GM18498 (cell line): Measurements from ENCODE around the gene KRT6B.
"Not testable (repeated sequence)": the region's sequence is repeated elsewhere in the genome, so short reads cannot be mapped to it uniquely, and the experiment has no call there.

Experiments used
- ATAC-seq: cut with Tn5 transposase; IDR thresholded peaks from one replicate; pipeline ENCODE4 v1.9.1; 2021; ENCODE audit warnings: mild to moderate bottlenecking, moderate library complexity; ENCODE audit not compliant: unreplicated experiment

The KRT6B gene

DNA sequence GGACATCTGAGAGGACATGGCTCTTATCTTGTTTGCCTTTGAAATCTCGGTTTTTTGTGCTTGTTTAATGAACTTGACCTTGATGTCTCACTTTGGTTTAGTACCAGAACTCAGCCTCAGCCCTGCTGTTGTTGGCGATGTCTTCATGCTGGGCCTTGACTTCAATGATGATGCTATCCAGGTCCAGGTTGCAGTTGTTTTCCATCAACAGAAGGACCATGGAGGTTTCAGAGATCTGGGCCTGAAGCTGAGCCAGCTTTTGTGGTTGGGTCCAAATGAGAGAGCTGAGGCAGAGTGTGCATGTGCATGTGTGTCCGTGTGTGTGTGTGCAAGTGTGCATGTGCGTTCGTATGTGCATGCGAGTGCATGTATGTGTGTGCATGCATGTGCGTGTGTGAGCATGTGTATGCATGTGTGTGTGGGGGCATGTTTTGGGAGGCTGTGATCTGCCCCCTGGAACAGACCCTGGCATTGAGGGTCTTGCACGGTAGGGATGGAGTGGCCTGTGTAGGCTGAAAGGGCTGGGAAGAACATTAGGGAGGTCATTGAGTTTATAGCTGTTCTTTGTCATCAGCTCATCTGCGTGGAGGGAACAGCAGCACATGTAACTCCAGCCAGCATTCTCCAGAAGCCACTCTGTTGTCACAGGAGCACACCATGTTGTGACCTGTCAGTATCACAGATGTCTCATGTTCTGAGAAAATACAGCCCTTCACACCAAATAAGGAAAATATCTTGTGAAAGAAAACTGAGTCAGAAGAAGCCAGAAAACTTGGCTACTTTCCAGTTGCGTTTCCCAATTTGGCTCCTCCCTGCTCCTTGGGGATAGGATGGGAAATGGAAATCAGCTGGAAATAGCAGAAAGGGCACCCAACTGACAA, 35.8 kb downstream of the KRT6B start:
- no peak for ATAC-seq

DNA sequence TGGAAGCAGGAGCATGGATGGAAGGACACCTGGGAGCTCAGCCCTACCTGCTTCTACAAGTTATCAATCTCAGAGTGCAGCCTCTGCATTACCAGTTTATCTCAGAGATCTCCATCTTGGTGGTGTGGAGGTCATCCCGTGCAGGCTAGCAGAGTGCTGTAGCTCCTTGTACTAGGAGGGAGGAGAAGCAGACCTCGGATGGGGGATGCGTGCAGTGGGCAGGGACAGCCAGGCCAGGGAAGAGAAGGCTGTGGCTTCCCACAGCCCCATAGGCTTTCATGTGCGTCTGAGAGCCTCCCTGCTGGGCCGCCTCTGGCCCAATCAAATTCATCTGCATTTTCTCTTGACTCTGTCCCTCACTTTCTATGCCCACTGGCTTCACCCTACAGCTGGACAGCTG, 37.0 kb downstream of the KRT6B start:
- ATAC-seq = no peak

DNA sequence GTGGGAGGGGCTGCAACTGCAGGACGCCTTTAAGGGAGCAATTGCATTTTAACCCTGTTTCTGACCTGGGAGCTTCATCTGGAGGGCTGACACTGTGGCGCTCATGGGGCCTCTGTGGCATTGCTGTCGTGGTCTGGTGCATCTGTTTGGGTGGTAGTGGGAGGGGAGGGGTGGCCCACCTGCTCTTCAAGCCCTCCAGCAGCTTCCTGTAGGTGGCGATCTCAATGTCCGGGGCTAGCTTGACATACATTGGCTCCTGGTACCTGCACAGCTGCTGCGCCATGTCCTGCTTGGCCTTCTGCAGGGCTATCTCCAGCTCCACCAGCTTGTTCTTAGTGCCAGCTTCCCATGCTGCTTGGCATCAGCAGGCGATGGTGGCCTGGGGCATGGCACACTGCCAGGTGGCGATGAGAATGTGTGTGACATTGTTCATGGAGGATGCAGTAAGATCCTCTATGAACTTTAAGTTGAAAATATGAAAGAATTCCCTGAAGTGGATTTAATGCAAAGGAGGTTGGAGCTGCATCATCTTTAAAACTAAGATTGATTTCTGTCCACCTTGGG, 38.1 kb downstream of the KRT6B start:
- ATAC-seq = no peak

DNA sequence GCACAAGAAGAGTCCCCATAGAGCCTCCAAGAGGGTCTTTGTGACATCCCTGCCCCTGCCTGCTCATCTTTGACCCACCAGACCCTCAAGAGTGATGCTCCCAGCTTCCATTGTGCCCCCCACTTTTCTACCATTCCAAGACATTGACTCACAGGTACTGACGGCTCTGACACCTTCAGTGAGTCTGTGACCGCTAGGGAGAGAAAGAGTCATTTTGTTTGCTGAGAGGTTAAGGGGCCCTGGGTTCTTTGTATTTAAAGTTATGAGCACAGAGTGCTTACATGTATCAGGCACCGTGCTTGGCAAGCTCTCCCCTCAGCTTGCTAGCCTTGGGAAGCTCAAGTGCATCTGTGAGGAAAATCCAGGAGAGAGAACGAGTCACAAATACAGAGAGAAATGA, 38.7 kb downstream of the KRT6B start:
- ATAC-seq = no peak

DNA sequence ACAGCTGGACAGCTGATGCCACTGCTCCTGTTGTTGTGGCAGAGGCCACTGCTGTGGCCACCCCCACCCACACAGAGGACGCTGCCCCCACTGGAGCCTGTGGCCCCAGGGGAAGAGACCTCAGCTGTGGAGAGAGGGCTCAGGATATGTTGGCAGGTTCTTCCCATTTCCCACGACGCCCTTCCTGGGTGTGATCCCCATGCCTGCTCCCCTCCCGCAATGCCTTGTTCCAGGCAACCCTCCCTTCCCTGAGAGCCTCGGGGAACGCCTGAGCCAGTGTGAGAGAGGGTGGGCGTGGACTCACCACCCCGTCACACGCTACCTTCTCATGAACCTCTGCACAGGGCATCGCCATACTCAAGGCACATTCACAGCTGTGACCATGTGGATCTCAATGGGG, 40.1 kb downstream of the KRT6B start:
- ATAC-seq = no peak

DNA sequence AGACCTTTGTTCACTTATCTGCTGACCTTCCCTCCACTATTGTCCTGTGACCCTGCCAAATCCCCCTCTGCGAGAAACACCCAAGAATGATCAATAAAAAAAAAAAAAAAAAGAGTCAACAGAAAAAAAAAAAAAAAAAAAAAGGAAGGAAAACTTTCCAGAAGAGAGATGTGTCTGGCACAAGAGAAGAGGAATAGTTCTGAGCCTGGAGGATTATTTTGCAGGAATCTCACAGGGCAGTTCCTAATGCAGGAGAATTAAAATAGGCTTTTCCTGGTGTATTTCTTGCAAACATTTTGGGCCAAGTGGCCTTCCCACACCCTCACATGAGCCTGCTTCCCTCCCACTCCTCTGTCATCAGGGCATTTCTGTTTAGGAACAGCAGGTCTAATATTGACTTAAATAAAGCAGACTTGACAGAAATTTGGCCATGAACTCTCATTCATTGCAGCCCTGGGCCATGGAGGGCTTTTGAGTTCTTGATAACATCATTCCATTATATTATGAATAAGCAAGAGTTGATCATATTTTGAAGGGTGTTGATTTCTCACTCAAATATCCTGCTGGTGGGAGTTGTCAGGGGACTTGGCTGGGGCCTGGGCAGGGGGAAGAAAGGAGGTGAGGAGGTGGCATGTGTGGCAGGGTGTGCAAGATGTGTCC, 41.2 kb downstream of the KRT6B start:
- ATAC-seq = not testable (repeated sequence)

DNA sequence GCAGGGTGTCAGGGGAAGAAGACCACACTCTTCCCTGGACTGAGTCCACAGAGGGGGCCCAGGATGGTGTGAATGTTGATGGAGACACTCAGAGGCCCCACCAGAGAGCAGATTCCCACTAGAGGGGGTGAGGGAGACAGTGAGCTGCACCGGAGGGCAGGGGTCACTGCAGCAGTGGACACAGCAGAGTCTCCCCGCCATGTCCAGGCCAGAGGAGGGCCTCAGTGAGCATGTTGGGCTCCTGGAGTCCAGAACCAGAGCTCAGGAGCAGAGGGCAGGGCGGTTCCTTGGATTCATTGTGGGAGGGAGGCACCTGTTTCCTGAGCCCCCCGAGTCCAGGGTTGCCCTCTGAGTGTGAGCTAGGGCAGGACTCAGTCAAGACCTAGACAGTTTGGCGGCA, 44.0 kb downstream of the KRT6B start:
- no peak for ATAC-seq

DNA sequence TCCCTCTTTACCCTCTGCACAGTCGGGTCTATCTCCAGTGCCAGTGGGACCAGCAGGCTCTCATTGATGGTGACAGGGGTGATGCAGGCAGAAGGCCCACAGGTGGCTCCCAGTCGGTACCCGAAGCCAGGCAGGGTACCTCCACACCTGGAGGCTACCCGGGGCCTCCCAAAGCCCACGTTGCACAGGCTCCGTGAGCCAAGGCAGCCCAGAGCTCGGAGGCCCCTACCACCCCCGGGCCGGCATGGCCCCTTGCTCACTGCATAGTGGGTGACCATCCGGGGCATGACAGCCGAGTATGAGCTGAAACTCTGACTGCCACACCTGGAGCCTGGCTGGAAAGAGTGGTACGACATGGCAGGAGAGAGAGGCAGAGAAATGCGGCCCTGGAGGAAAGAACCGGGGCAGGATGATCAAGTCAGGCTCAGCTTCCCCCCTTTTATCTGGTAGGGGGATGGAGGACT, 46.0 kb downstream of the KRT6B start, which contains the start of gene KRT82:
Gene KRT82, minus strand, starts transcription at position 414 of the 464 bp plus-strand sequence. Its CDS starts 58 bp downstream, at position 356.
- ATAC-seq = no peak

DNA sequence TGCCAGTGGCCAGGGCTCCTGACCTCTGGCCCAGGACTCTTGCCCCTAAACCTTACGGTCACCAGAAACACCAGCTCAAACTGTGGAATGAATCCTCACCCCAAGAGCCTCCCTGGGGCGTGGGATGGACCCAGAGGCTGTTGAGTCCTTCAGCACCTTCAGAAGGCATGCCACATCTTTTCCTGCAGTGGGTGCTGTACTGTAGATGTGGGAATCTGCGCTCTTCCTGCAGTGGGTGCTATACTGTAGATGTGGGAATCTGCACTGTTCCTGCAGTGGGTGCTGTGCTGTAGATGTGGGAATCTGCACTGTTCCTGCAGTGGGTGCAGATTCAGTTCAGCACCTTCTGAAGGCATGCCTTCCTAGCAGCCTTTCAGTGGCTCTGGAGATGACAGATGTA, 47.0 kb downstream of the KRT6B start:
- ATAC-seq = no peak

DNA sequence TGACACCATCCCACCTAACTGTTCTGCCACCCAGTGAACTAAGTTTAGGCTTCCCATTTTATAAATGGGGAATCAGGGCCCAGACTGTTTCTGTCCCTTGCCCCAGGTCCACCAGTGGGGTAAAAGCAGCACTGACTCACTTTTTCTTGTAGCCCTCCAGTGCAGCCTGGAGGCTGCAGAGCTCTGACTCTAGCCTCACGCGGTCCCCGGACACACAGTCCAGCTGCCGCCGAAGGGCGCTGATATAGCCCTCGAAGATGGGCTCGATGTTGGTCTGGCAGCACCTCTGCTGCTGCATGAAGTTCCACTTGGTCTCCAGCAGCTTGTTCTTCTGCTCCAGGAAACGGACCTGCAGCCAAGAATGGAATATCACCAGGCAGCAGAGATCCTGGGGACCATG, 48.4 kb downstream of the KRT6B start:
- no peak for ATAC-seq

DNA sequence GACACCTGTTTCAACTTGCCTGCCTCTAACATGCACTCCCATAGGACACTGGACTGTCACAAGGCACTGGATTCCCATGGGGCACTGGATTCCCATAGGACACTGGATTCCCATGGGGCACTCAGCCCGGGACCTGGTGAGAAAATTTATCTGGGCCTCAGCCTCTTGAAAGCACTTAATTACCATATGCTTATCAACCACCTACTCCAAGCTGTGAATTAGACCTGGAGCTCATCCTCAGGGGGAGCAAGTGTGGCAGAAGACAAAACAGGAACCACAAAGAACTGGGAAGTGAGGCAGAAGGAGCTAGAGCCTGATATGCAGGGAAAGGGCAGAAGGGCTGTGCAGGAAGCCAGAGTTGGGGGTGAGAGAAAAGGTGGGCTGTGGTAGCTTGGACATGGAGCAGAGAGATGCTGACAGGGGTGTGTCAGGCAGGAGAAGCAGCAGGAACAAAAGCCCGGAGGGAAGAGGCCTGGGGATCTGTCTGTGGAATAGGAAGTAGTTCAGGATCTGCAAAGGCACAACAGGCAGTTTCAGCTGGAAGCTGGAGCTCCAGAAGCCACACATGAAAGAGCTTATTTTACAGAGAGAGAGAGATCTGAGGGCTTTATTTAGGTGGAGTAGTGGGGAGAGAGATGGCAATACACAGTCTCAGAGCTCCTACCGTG, 48.9 kb downstream of the KRT6B start:
- no peak for ATAC-seq

DNA sequence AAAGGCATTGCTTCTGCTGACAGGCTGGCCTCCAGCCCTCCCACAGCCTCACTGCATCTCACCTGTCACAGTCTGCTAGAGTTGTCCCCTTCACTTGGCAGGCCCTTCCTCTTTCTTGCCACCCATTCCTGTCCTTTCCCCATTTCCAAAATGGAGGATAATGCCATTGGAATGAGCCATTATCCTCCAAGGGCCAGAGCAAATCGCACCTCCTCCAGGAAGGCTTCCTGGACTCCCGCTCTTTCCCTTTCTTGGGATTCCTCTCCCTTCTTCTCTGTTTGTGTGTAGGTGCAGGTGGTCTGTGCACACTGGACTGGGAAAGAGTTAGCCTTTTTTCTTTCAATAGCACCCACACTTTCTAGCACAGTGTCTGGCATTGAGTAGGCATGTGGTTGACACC, 49.6 kb downstream of the KRT6B start:
- no peak for ATAC-seq

DNA sequence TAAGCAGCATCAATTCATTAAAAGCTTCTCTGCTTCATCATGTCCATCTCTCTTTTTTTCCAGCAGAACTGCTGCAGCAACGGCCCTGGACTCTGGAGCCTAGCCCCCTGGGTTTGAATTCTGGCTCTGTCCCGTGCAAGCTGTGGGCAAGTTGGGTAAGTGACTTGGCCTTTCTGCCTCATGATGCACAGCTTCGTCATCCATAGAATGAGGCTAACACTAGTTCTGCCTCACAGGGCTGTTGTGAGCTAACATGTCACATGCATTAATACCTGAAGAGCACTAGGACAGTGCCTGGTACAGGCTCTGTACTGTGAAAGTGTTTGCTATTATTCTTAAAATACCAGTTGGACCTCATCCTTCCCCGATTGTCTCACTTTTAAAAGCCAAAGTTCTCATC, 50.0 kb downstream of the KRT6B start:
- no peak for ATAC-seq

DNA sequence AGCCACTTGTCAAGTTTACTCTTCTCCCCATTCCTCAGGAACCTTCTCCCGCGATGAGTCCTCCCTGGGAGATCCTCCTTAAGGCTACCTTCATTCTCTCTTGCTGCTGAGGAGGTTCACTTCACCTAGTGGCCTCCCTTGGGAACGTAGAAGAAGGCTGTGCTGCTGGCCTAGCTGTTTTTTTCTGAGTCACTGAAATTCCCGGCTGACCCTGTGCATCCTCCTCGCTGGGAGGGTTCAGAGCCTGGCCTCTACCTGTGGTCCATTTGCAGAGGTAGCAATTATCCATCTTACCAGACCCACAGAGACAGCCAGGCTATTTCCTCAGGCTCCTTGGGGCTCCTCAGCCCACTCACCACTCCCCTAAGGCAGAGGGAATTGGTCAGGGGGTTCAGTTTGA, 50.4 kb downstream of the KRT6B start:
- ATAC-seq = no peak

DNA sequence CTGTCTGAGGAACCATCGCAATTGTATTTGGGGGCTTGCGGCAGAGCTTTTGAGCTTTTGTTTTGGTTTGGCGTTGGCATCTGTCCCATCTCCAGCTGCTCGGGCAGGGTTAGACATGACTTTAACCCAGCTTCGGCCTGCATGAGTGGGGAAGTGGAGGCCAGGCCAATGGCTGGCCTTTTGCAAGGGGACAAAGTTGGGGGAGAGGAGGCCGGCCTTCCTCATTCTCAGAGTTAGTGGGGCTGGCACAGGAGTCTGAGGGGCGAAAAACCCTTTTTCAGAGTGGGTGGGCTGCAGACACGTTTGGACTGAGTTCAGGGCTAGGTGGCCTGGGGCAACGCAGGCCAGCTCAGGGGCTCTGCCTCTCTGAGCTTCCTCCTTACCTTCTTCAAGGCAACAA, 51.0 kb downstream of the KRT6B start:
- ATAC-seq = no peak

DNA sequence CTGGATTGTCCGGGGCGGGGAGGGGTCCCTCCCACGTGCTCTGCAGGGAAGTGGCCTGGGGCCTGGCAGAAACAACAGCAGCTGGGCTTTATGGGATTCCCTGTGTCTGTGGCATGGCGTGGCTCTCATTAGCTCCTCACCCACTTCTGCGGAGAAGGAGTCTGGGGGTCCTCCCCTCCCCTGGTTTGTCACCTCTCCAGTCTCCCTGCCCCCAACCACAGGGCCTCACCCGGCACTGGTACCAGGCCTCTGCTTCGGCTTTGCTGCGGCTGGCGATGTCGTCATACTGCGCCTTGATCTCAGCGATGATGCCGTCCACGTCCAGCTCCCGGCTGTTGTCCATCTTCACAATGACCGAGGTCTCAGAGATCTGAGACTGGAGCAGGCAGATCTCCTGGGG, 52.2 kb downstream of the KRT6B start:
- no peak for ATAC-seq

DNA sequence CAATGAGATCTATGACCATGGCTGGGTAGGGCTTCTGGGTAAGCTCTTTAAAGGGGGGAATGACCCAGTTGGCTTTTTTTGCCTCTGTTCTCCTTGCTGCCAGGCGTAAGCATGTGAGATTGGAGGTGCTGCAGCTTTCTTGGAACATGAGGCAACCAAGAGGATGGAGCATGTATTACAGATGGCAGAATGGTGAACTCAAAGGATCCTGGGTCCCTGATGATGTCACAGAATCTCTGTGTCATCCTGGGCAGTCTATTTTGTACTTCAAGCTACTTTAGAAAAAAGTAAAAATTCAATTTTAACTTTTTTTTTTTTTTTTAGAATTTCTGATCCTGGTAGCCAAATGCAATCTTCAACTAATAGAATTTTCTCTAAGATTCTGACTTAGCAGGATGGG, 53.8 kb downstream of the KRT6B start:
- ATAC-seq = no peak

DNA sequence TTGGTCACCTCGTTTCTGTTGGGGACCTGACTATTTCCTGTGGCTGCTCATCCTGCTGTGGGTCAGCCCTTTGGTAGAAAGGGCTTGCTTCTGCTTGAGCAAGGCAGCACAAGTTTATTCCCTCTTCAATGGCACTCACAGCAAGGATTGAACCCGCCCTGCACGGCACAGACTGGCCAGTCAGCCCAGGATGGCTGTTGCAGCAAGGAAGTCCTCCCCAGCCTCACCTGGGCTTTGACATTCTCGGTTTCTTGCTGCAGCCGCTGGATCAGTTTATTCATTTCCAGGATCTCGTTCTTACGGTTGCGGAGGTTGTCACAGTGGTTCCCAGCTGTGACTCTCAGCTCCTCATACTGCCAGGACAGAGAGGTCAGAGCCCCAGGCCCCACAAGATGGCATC, 55.3 kb downstream of the KRT6B start:
- no peak for ATAC-seq
